HCT116 (cell line): ENCODE results near the gene SHROOM3. TPM values are rescaled to one million over a fixed set of nuclear protein-coding genes. Genes with fewer than 3 reads are reported as not detected.

Experiments
- ATAC-seq: fragments of 200-7000 bp; cut with Tn5 transposase; 2 replicates; pipeline ENCODE4 v1.9.1; 2020; ENCODE audit warnings: mild to moderate bottlenecking, moderate library complexity
- BruUV-seq: library from RNA; stranded (reverse); fragments of 400-500 nt; replicated peaks from 2 replicates; lab custom pipeline; 2021; lab: Mats Ljungman, UMichigan
- CTCF ChIA-PET: fragments of 300-600 bp; sonication (Branson Sonifier 250); formaldehyde crosslinking; loops from one replicate; lab custom pipeline; 2021; ENCODE audit warnings: antibody characterized with exemption; lab: Charles Lee
- POLR2A ChIA-PET: fragments of 300-600, 350-600 bp; sonication (Branson Sonifier 250); formaldehyde crosslinking; loops from one replicate; lab custom pipeline; 2021; ENCODE audit warnings: antibody characterized with exemption; lab: Charles Lee
- RAD21 ChIA-PET, 2 experiments: fragments of 300-600 bp; sonication (Branson Sonifier 250); formaldehyde crosslinking; loops; one replicate each; lab custom pipeline; 2023; ENCODE audit warnings: low total read pairs in 2 of 2; ENCODE audit not compliant: uncharacterized antibody in 2 of 2, unreplicated experiment in 2 of 2, low non-redundant PET in 1 of 2; lab: Charles Lee
- DNase-seq: peaks from one replicate; pipeline ENCODE4 v3.0.0-alpha.2; 2010; ENCODE audit warnings: low read depth, low spot score
- H2AFZ ChIP-seq: fragments of 200-600 bp; shearing (Covaris generic), sonication (generic); 2 replicates; pipeline ENCODE4 v1.6.1; 2017; ENCODE audit warnings: low read depth, mixed run types, mixed read lengths, antibody characterized with exemption, low read length; ENCODE audit not compliant: poor library complexity, severe bottlenecking
- H3K27ac ChIP-seq: 2 replicates; pipeline ENCODE4 v1.5.1; 2012; ENCODE audit warnings: low read depth, low read length
- H3K27me3 ChIP-seq: fragments of 200-600 bp; sonication (generic); 2 replicates; pipeline ENCODE4 v1.6.1; 2016; ENCODE audit warnings: mixed run types, low read length, mixed read lengths; ENCODE audit not compliant: insufficient read depth
- H3K36me3 ChIP-seq, 2 experiments: fragments of 200-500 bp in 1 of 2; fragments of 200-600 bp in 1 of 2; sonication (Bioruptor generic) in 1 of 2; sonication (generic) in 1 of 2; 2 replicates each; pipeline versions ENCODE4 v1.5.1 to v1.6.1; 2014 to 2016; ENCODE audit warnings: low read length in 2 of 2, inconsistent platforms in 1 of 2, mixed read lengths in 1 of 2, mixed run types in 1 of 2; ENCODE audit not compliant: insufficient read depth in 2 of 2, control insufficient read depth in 1 of 2
- H3K4me1 ChIP-seq, 2 experiments: fragments of 200-600 bp in 1 of 2; sonication (generic) in 1 of 2; 2 replicates each; pipeline versions ENCODE4 v1.5.1 to v1.6.1; 2012 to 2017; ENCODE audit warnings: low read length in 2 of 2, inconsistent platforms in 1 of 2, mild to moderate bottlenecking in 1 of 2, mixed read lengths in 1 of 2, mixed run types in 1 of 2, moderate library complexity in 1 of 2; ENCODE audit not compliant: insufficient read depth in 2 of 2, control insufficient read depth in 1 of 2
- H3K4me2 ChIP-seq: fragments of 200-600 bp; sonication (generic); 2 replicates; pipeline ENCODE4 v1.6.1; 2017; ENCODE audit warnings: mixed run types, low read length, mixed read lengths
- H3K4me3 ChIP-seq, 2 experiments: fragments of 200-600 bp in 1 of 2; sonication (generic) in 1 of 2; replicated peaks in 1 of 2; 2 replicates each; pipeline ENCODE4 v1.5.1; 2011 to 2016; ENCODE audit warnings: low read length in 2 of 2, control low read depth in 1 of 2, low read depth in 1 of 2, mild to moderate bottlenecking in 1 of 2, mixed read lengths in 1 of 2, mixed run types in 1 of 2
- H3K79me2 ChIP-seq: fragments of 200-600 bp; sonication (generic); 2 replicates; pipeline ENCODE4 v1.6.1; 2017; ENCODE audit warnings: mild to moderate bottlenecking, mixed run types, low read length, moderate library complexity, mixed read lengths; ENCODE audit not compliant: insufficient read depth
- H3K9ac ChIP-seq: fragments of 200-600 bp; sonication (generic); 2 replicates; pipeline ENCODE4 v1.6.1; 2016; ENCODE audit warnings: low read length, mixed read lengths
- H3K9me2 ChIP-seq: fragments of 200-600 bp; sonication (generic), shearing (Covaris generic); 2 replicates; pipeline ENCODE4 v1.6.1; 2017; ENCODE audit warnings: mixed run types, mild to moderate bottlenecking, moderate library complexity; ENCODE audit not compliant: insufficient read depth
- H3K9me3 ChIP-seq, 2 experiments: fragments of 200-500 bp in 1 of 2; fragments of 200-600 bp in 1 of 2; sonication (Bioruptor generic) in 1 of 2; sonication (generic) in 1 of 2; 2 replicates each; pipeline ENCODE4 v1.6.1; 2014 to 2017; ENCODE audit warnings: low read length in 2 of 2, mixed read lengths in 2 of 2, inconsistent platforms in 1 of 2, low read depth in 1 of 2, mild to moderate bottlenecking in 1 of 2, mixed run types in 1 of 2, moderate library complexity in 1 of 2; ENCODE audit not compliant: control insufficient read depth in 1 of 2, insufficient read depth in 1 of 2
- H4K20me1 ChIP-seq: fragments of 200-600 bp; sonication (generic), shearing (Covaris generic); 2 replicates; pipeline ENCODE4 v1.6.1; 2017; ENCODE audit warnings: mixed run types, mild to moderate bottlenecking, moderate library complexity; ENCODE audit not compliant: insufficient read depth
- ATF3 ChIP-seq: IDR thresholded peaks from 2 replicates; pipeline ENCODE4 v1.6.1; 2012
- EGR1 ChIP-seq: IDR thresholded peaks from 2 replicates; pipeline ENCODE4 v1.6.1; 2012; ENCODE audit warnings: low read depth
- ELF1 ChIP-seq: IDR thresholded peaks from 2 replicates; pipeline ENCODE4 v1.6.1; 2012; ENCODE audit warnings: low read depth, borderline replicate concordance
- EZH2 ChIP-seq: fragments of 200-600 bp; sonication (generic); IDR thresholded peaks from 2 replicates; pipeline ENCODE4 v1.6.1; 2017; ENCODE audit warnings: antibody characterized with exemption, mixed run types
- EZH2phosphoT487 ChIP-seq: fragments of 200-600 bp; IDR thresholded peaks from 2 replicates; pipeline ENCODE4 v1.6.1; 2018; ENCODE audit warnings: antibody characterized with exemption, borderline replicate concordance
- FOSL1 ChIP-seq: IDR thresholded peaks from 2 replicates; pipeline ENCODE4 v1.6.1; 2012; ENCODE audit warnings: low read depth
- MAX ChIP-seq: IDR thresholded peaks from 2 replicates; pipeline ENCODE4 v1.6.1; 2012
- POLR2A ChIP-seq: IDR thresholded peaks from 2 replicates; pipeline ENCODE4 v1.7.0; 2011; ENCODE audit warnings: borderline replicate concordance; ENCODE audit not compliant: insufficient read depth, insufficient read length; ENCODE audit errors: extremely low read depth
- RAD21 ChIP-seq: IDR thresholded peaks from 2 replicates; pipeline ENCODE4 v1.6.1; 2012; ENCODE audit warnings: low read depth, mild to moderate bottlenecking
- REST ChIP-seq: IDR thresholded peaks from 2 replicates; pipeline ENCODE4 v1.6.1; 2012; ENCODE audit warnings: low read depth
- SIN3A ChIP-seq: IDR thresholded peaks from 2 replicates; pipeline ENCODE4 v1.6.1; 2012; ENCODE audit warnings: low read depth
- SP1 ChIP-seq: IDR thresholded peaks from 2 replicates; pipeline ENCODE4 v1.6.1; 2012; ENCODE audit warnings: low read depth
- SRF ChIP-seq: IDR thresholded peaks from 2 replicates; pipeline ENCODE4 v1.6.1; 2012; ENCODE audit warnings: low read depth
- TCF7L2 ChIP-seq: IDR thresholded peaks from 2 replicates; pipeline ENCODE4 v1.7.0; 2011; ENCODE audit warnings: borderline replicate concordance, inconsistent platforms; ENCODE audit not compliant: insufficient read depth, insufficient read length; ENCODE audit errors: extremely low read depth
- ZBTB33 ChIP-seq: IDR thresholded peaks from 2 replicates; pipeline ENCODE4 v1.6.1; 2011; ENCODE audit warnings: mild to moderate bottlenecking, low read length, moderate library complexity; ENCODE audit not compliant: insufficient replicate concordance; ENCODE audit errors: extremely low read depth
- ZFX ChIP-seq: fragments of 450-650 bp; IDR thresholded peaks from 2 replicates; pipeline ENCODE4 v1.6.1; 2017
- ZNF274 ChIP-seq: fragments of 200-500 bp; sonication (Bioruptor generic); IDR thresholded peaks from 2 replicates; pipeline ENCODE4 v1.6.1; 2014; ENCODE audit warnings: mild to moderate bottlenecking, low read depth, low read length, inconsistent platforms
- intact Hi-C: fragments of 100-400 bp; cut with micrococcal nuclease; formaldehyde crosslinking; loops from 2 replicates; pipeline ENCODE4 v1.10.0; 2022
- total RNA-seq: library from RNA; stranded (reverse); gene quantifications from one replicate; pipeline ENCODE4 v1.2.1, GENCODE V29; 2021; ENCODE audit not compliant: unreplicated experiment

SHROOM3 gene
- total RNA-seq, 1 experiment from 2014 or later: 22.5 TPM

DNA sequence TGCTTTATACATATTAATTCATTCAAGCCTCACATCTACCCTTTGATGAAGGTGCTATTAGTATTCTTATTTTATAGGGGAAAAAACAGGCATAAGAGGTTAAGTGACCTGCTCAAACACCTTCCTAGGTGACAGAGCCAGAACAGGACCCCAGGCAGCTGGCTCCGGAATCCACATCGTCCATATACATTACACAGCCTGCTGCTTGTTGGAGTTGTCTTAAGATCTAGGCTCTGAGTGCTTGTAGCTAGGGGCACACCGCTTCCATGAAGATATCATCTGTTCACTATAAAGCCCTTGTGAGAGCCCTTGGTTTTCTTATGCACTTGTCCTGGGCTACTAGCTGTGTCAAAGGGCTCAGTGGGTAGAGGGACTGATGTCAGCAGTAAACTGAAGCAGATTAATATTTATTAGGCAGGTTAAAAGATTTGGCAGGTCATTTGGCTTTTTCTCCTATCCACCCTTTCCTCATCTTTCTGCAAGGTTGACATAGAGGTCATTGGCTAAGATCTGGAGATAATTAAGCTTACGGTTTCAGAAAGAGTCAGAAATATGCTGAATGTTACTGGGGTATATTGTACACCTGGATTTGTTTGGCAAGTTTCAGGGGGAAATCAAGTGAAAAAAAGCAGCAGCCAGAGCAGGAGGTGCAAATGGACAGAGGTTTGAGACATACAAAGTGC lies 267.6 kb downstream of the SHROOM3 start:
- intact Hi-C loops: no loop called here
- BruUV-seq: no TSS peak
- H3K9me3 ChIP-seq: no peaks in the 10 kb centered on the region
- peaks cover 63% of the 10 kb centered on the region for H3K79me2 ChIP-seq
- no peaks in the 10 kb centered on the region for H3K9me2 ChIP-seq
- H3K9ac ChIP-seq: peak overlapping the region; percentile 34
- CTCF ChIA-PET: no interaction called here
- no peak overlapping the region for H2AFZ ChIP-seq
- RAD21 ChIA-PET: no interaction called here
- H4K20me1 ChIP-seq: no peaks in the 10 kb centered on the region
- H3K4me3 ChIP-seq: 0 out of 4 replicates have a peak overlapping the region, but pooled peaks of 1 of the 2 experiments have one; percentile 5
- no peak for TF ChIP-seq EZH2
- no peak for TF ChIP-seq ZFX
- no peak for TF ChIP-seq RAD21
- TF ChIP-seq ZNF274: no peak
- no peak for TF ChIP-seq SP1
- no peak for TF ChIP-seq TCF7L2
- no peak for TF ChIP-seq ZBTB33
- TF ChIP-seq POLR2A: no peak
- no peak for TF ChIP-seq SIN3A
- no peak for TF ChIP-seq MAX
- no peak for TF ChIP-seq SRF
- no peak for TF ChIP-seq EZH2phosphoT487
- TF ChIP-seq REST: no peak
- no peak for TF ChIP-seq ELF1
- TF ChIP-seq ATF3: no peak
- no peak for TF ChIP-seq EGR1
- TF ChIP-seq FOSL1: no peak
- H3K36me3 ChIP-seq: no peaks in the 10 kb centered on the region; a peak in 1 of 4 replicates
- no peaks in the 10 kb centered on the region for H3K27me3 ChIP-seq
- ATAC-seq (no peak), DNase-seq (no peak)
- peak overlapping the region; percentile 69 for H3K4me2 ChIP-seq
- POLR2A ChIA-PET: no interaction called here
- H3K4me1 ChIP-seq: peaks cover 39 to 53% of the 10 kb centered on the region in 2 experiments
- H3K27ac ChIP-seq: peak overlapping the region; percentile 86
